ENCODE measurements around the gene PRMT3.
"Not testable (repeated sequence)": the region's sequence is repeated elsewhere in the genome, so short reads cannot be mapped to it uniquely, and the experiment has no call there.

PRMT3 gene

GRCh38 chr11:20387261-20388095, at the start of gene PRMT3:
Gene PRMT3 (plus strand): TSS chr11:20387716. CDS start chr11:20387747, 31 bp downstream.
- peak; percentile 97 for DNase-seq (ENCODE audit: low spot score)

- DNase-seq (ENCODE audit: low spot score), result no peak
Measured at GRCh38 chr11:20342347-20343141, 45.0 kb upstream of the PRMT3 start.

GRCh38 chr11:20351136-20351535, 36.4 kb upstream of the PRMT3 start:
- no peak for DNase-seq (ENCODE audit: low spot score)

- DNase-seq (ENCODE audit: low spot score), result no peak
Measured at GRCh38 chr11:20351751-20352262, 35.7 kb upstream of the PRMT3 start.

- DNase-seq (ENCODE audit: low spot score), result peak; percentile 46
Measured at GRCh38 chr11:20353829-20354434, 33.6 kb upstream of the PRMT3 start.

GRCh38 chr11:20355221-20356219, 32.0 kb upstream of the PRMT3 start:
- peak; percentile 53 for DNase-seq (ENCODE audit: low spot score)

GRCh38 chr11:20357150-20357549, 30.4 kb upstream of the PRMT3 start:
- DNase-seq (ENCODE audit: low spot score), result no peak

GRCh38 chr11:20360650-20361049, 26.9 kb upstream of the PRMT3 start:
- DNase-seq (ENCODE audit: low spot score), result peak; percentile 62

- no peak for DNase-seq (ENCODE audit: low spot score)
Measured at GRCh38 chr11:20362481-20362880, 25.0 kb upstream of the PRMT3 start.

- peak; percentile 5 for DNase-seq (ENCODE audit: low spot score)
Measured at GRCh38 chr11:20363149-20363499, 24.4 kb upstream of the PRMT3 start.

GRCh38 chr11:20363500-20364340, 23.8 kb upstream of the PRMT3 start, which contains the start of gene HTATIP2:
Gene HTATIP2 (plus strand): TSS chr11:20363714. CDS start chr11:20364238, 524 bp downstream.
- peak; percentile 74 for DNase-seq (ENCODE audit: low spot score)

GRCh38 chr11:20364341-20364792, 23.1 kb upstream of the PRMT3 start:
- no peak for DNase-seq (ENCODE audit: low spot score)

GRCh38 chr11:20365465-20365864, 22.1 kb upstream of the PRMT3 start:
- not testable (repeated sequence) for DNase-seq (ENCODE audit: low spot score)

- DNase-seq (ENCODE audit: low spot score), result peak; percentile 72
Measured at GRCh38 chr11:20367313-20367948, 20.1 kb upstream of the PRMT3 start.

- no peak for DNase-seq (ENCODE audit: low spot score)
Measured at GRCh38 chr11:20368438-20368837, 19.1 kb upstream of the PRMT3 start.

- no peak for DNase-seq (ENCODE audit: low spot score)
Measured at GRCh38 chr11:20369826-20370225, 17.7 kb upstream of the PRMT3 start.

GRCh38 chr11:20372081-20372626, 15.4 kb upstream of the PRMT3 start:
- DNase-seq (ENCODE audit: low spot score), result no peak

- DNase-seq (ENCODE audit: low spot score), result no peak
Measured at GRCh38 chr11:20373147-20373546, 14.4 kb upstream of the PRMT3 start.

GRCh38 chr11:20373568-20374209, 13.8 kb upstream of the PRMT3 start:
- DNase-seq (ENCODE audit: low spot score), result no peak
